NCI-H510A (cell line): Measurements from ENCODE around the gene KCNN3.

Experiments
- DNase-seq: peaks from one replicate; lab custom pipeline; 2025; lab: John Stamatoyannopoulos, UW

Gene KCNN3

GRCh38 chr1:154879038-154879421 lies 8.9 kb upstream of the KCNN3 start:
- no peak for DNase-seq

GRCh38 chr1:154878371-154879037 lies 8.4 kb upstream of the KCNN3 start:
- peak; percentile 26 for DNase-seq

- DNase-seq: no peak
These were observed 7.4 kb upstream of the KCNN3 start for GRCh38 chr1:154877370-154877974.

GRCh38 chr1:154876842-154877369 lies 6.8 kb upstream of the KCNN3 start:
- DNase-seq: no peak

- DNase-seq: no peak
These were observed 4.4 kb upstream of the KCNN3 start for GRCh38 chr1:154874465-154874864.

GRCh38 chr1:154873321-154873950 lies 3.4 kb upstream of the KCNN3 start:
- DNase-seq: no peak

GRCh38 chr1:154871374-154871773 lies 1.3 kb upstream of the KCNN3 start:
- DNase-seq: no peak

- no peak for DNase-seq
These were observed 653 bp upstream of the KCNN3 start for GRCh38 chr1:154870734-154871133.

- no peak for DNase-seq
These were observed 548 bp downstream of the KCNN3 start for GRCh38 chr1:154869351-154870114.

GRCh38 chr1:154867841-154868605 lies 2.1 kb downstream of the KCNN3 start:
- no peak for DNase-seq

- DNase-seq: no peak
These were observed 2.8 kb downstream of the KCNN3 start for GRCh38 chr1:154867064-154867825.

- DNase-seq: no peak
These were observed 3.6 kb downstream of the KCNN3 start for GRCh38 chr1:154866257-154867063.

GRCh38 chr1:154865442-154866256 lies 4.4 kb downstream of the KCNN3 start:
- DNase-seq: no peak

- DNase-seq: no peak
These were observed 5.7 kb downstream of the KCNN3 start for GRCh38 chr1:154864189-154864975.

GRCh38 chr1:154863315-154864174 lies 6.5 kb downstream of the KCNN3 start:
- peak; percentile 42 for DNase-seq

GRCh38 chr1:154862907-154863306 lies 7.2 kb downstream of the KCNN3 start:
- DNase-seq: no peak

- DNase-seq: no peak
These were observed 8.4 kb downstream of the KCNN3 start for GRCh38 chr1:154861607-154862094.
